ES-I3 (cell line): ENCODE measurements around the gene ZNF503.

Source experiments
- H3K36me3 ChIP-seq: 2 replicates; pipeline ENCODE4 v1.6.1; 2013; ENCODE audit warnings: mild to moderate bottlenecking, low read length, control low read depth, moderate library complexity; ENCODE audit not compliant: insufficient read depth
- H3K4me1 ChIP-seq: 2 replicates; pipeline ENCODE4 v1.6.1; 2013; ENCODE audit warnings: mild to moderate bottlenecking, control low read depth, low read length; ENCODE audit not compliant: insufficient read depth
- H3K9ac ChIP-seq: 2 replicates; pipeline ENCODE4 v1.6.1; 2013; ENCODE audit warnings: low read depth, mild to moderate bottlenecking, low read length, moderate library complexity
- H3K9me3 ChIP-seq: 2 replicates; pipeline ENCODE4 v1.6.1; 2013; ENCODE audit warnings: mild to moderate bottlenecking, low read length, moderate library complexity; ENCODE audit not compliant: control insufficient read depth, insufficient read depth

ZNF503 gene

DNA sequence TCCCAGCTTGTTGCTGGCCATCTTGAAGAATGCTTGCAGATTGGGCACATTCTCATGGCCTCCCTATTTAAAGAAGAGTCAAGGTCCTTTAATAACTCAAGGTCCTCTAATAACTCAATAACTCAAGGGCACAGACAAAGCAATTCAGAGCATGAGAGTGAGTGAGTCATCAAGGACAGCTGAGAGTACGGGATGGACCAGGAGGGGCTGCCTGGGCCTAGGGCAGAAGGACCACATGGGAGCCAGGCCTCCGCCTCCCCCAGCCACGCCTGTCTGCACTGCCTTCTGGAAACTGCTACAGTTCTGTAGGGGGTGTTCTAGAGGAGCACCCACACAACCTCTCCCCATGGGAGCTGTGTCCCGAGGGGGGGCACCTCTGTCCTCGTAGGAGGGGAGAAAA is 48.9 kb downstream of the ZNF503 start:
- Histone ChIP-seq H3K9me3 (no peaks in the 10 kb centered on the region), H3K4me1 (peaks cover 6% of the 10 kb centered on the region; the same call in 1 of the 2 replicates)

GRCh38 chr10:75351637-75352036 is 49.9 kb downstream of the ZNF503 start:
- Histone ChIP-seq H3K36me3 (no peaks in the 10 kb centered on the region), H3K4me1 (peaks cover 6% of the 10 kb centered on the region; the same call in 1 of the 2 replicates), H3K9ac (no peak overlapping the region), H3K9me3 (no peaks in the 10 kb centered on the region)

More for the DNA sequence above, 48.9 kb downstream of the ZNF503 start:
- H3K36me3 ChIP-seq = no peaks in the 10 kb centered on the region
- no peak overlapping the region for H3K9ac ChIP-seq

DNA sequence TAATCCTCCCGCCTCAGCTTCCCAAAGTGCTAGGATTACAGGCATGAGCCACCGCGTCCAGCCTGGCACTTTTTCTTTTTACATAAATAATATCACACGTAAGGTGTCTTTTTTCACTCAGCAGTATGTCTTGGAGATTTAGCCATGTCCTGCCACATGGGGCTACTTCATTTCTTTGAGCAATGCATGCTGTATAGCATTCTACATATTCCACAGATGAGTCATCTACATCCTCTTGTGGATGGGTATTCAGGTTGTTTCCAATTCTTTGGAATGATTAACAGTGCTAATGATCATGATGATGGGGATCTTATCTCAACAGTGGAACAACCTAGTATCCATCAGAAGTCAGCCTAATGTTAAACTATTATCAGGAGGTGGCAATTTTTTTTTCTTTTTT is 50.8 kb downstream of the ZNF503 start:
- H3K36me3 ChIP-seq = no peaks in the 10 kb centered on the region
- no peaks in the 10 kb centered on the region for H3K9me3 ChIP-seq
- no peak overlapping the region for H3K9ac ChIP-seq
- H3K4me1 ChIP-seq = peaks cover 6% of the 10 kb centered on the region; the same call in 1 of the 2 replicates
